Heart left ventricle (tissue), 13 donors: ENCODE data around the gene DGKZ.

Source experiments
- CTCF ChIP-seq, 12 donors: fragments of 200-600 bp; sonication (generic) in 4 of 12; IDR thresholded peaks; one replicate each; pipeline versions ENCODE4 v1.5.0 to v1.8.0; 2018 to 2022; ENCODE audit warnings: antibody characterized with exemption in 12 of 12, mild to moderate bottlenecking in 5 of 12
- POLR2A ChIP-seq, 2 donors: fragments of 450-650 bp; IDR thresholded peaks; one replicate each; pipeline ENCODE4 v1.6.1; 2017; ENCODE audit warnings: antibody characterized with exemption in 2 of 2, mild to moderate bottlenecking in 2 of 2, moderate library complexity in 2 of 2
- donor health status: ischemic (EF 13 %, LVEDD 7.1; RV severe dilation, severe dysfunction).
- donor health status: DM: no; HTN: yes; CAD: no.
- donor health status: DM: no; HTN: no; CAD: no.
- donor health status: ischemic (EF 25% LVEDD 6.9; RV normal size, moderate dysfunction).
- donor health status: ischemic (EF 25% LVEDD 5.7; RV mildly dilated, moderate dysfunction).
- donor health status: ischemic (EF 35%, LVEDD 5.7; RV mildly dilated, moderate dysfunction).
- donor health status: nonischemic (EF 11% LVEDD 7.7; RV severe dilation, severe dysfunction).
- donor health status: DM: yes; HTN: yes; CAD: no.
- donor health status: PGD.
- donor health status: ischemic (EF 29% LVEDD 5.4; RV normal size, mild dysfunction).
- donor health status: nonischemic (EF 23%, LVEDD 6.1; RV moderate dilation, normal function).

DNA sequence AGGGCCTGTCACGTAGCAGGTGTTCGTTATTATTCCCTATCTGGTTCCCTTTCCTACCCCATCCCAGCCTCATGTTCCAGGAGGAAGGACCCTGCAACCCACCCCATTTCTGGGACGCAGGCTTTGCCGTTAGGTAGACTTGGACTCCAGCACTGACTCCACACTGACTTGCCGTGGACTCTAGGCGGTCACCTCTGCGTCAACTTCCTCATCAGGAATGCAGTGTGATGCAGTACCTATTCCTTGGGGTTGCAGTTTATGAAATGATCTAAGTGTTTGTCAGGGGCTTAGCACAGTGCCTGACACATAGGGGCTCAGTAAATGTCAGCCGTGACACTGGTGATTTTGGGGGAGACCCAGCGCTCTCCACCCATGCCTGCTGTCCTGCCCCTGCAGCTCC, 16.8 kb downstream of the DGKZ start:
- TF ChIP-seq CTCF (IDR thresholded peaks at IDR 0.05) (no peak), POLR2A (IDR thresholded peaks at IDR 0.05) (no peak)
